ACC112 (cell line): ENCODE data around the gene SPATA32.
A peak's percentile ranks its signal among the peaks of the same experiment; 100 is the strongest.

Source experiments
- H2AFZ ChIP-seq: fragments of 200-600 bp; sonication (generic); one replicate; pipeline ENCODE4 v1.6.0; 2017; ENCODE audit warnings: antibody characterized with exemption, low read length; ENCODE audit not compliant: unreplicated experiment
- H3K27ac ChIP-seq: fragments of 200-600 bp; sonication (generic); 2 replicates; pipeline ENCODE4 v1.5.1; 2014; ENCODE audit warnings: low read depth, mild to moderate bottlenecking, antibody characterized with exemption, low read length, moderate library complexity
- H3K27me3 ChIP-seq: fragments of 200-600 bp; sonication (generic); 2 replicates; pipeline ENCODE4 v1.6.1; 2014; ENCODE audit warnings: mild to moderate bottlenecking, antibody characterized with exemption, low read length, moderate library complexity, mixed read lengths; ENCODE audit not compliant: insufficient read depth
- H3K36me3 ChIP-seq: fragments of 200-600 bp; sonication (generic); 2 replicates; pipeline ENCODE4 v1.6.1; 2016; ENCODE audit warnings: mild to moderate bottlenecking, antibody characterized with exemption, low read length, moderate library complexity, mixed read lengths; ENCODE audit not compliant: insufficient read depth
- H3K4me1 ChIP-seq: fragments of 200-600 bp; sonication (generic); one replicate; pipeline ENCODE4 v1.6.1; 2016; ENCODE audit warnings: low read length, mixed read lengths; ENCODE audit not compliant: insufficient read depth, unreplicated experiment, control insufficient read depth
- H3K4me3 ChIP-seq: fragments of 200-600 bp; sonication (generic); 2 replicates; pipeline ENCODE4 v1.5.1; 2014; ENCODE audit warnings: mild to moderate bottlenecking, low read depth, low read length
- H3K79me2 ChIP-seq: fragments of 200-600 bp; sonication (generic); one replicate; pipeline ENCODE4 v1.6.0; 2016; ENCODE audit warnings: low read length; ENCODE audit not compliant: control insufficient read depth, unreplicated experiment, insufficient read depth

SPATA32 gene

GRCh38 chr17:45227926-45228762, 33.8 kb downstream of the SPATA32 start:
- no peaks in the 10 kb centered on the region for H3K27me3 ChIP-seq
- H3K36me3 ChIP-seq = no peaks in the 10 kb centered on the region
- H3K79me2 ChIP-seq = no peaks in the 10 kb centered on the region
- no peak overlapping the region for H3K4me3 ChIP-seq
- H3K27ac ChIP-seq = peak overlapping the region; percentile 77
- H3K4me1 ChIP-seq = peaks cover 71% of the 10 kb centered on the region
- H2AFZ ChIP-seq = no peak overlapping the region

GRCh38 chr17:45227101-45227925, 34.6 kb downstream of the SPATA32 start:
- Histone ChIP-seq H3K4me3 (peak overlapping the region; percentile 14; the same call in 1 of the 2 replicates), H3K27me3 (peaks cover 3% of the 10 kb centered on the region; the same call in 1 of the 2 replicates), H3K4me1 (peaks cover 71% of the 10 kb centered on the region), H3K27ac (peak overlapping the region; percentile 31; the same call in 1 of the 2 replicates), H2AFZ (peak overlapping the region; percentile 3), H3K79me2 (no peaks in the 10 kb centered on the region), H3K36me3 (no peaks in the 10 kb centered on the region)

- H3K4me3 ChIP-seq = 0 out of 2 replicates have a peak overlapping the region, but pooled peaks have one; percentile 14
- H2AFZ ChIP-seq = no peak overlapping the region
- H3K36me3 ChIP-seq = no peaks in the 10 kb centered on the region
- H3K4me1 ChIP-seq = peaks cover 70% of the 10 kb centered on the region
- H3K27me3 ChIP-seq = peaks cover 6% of the 10 kb centered on the region; the same call in 1 of the 2 replicates
- H3K79me2 ChIP-seq = no peaks in the 10 kb centered on the region
- H3K27ac ChIP-seq = peak overlapping the region; percentile 31; the same call in 1 of the 2 replicates
These were observed 35.3 kb downstream of the SPATA32 start for GRCh38 chr17:45226576-45226975.

GRCh38 chr17:45225964-45226530, 35.8 kb downstream of the SPATA32 start:
- Histone ChIP-seq H3K27me3 (peaks cover 6% of the 10 kb centered on the region; the same call in 1 of the 2 replicates), H3K27ac (peak overlapping the region; percentile 31; the same call in 1 of the 2 replicates), H3K4me1 (peaks cover 65% of the 10 kb centered on the region), H3K36me3 (no peaks in the 10 kb centered on the region), H2AFZ (no peak overlapping the region), H3K4me3 (no peak overlapping the region), H3K79me2 (no peaks in the 10 kb centered on the region)

- peaks cover 6% of the 10 kb centered on the region; the same call in 1 of the 2 replicates for H3K27me3 ChIP-seq
- no peak overlapping the region for H2AFZ ChIP-seq
- no peaks in the 10 kb centered on the region for H3K79me2 ChIP-seq
- no peaks in the 10 kb centered on the region for H3K36me3 ChIP-seq
- H3K4me1 ChIP-seq = peaks cover 56% of the 10 kb centered on the region
- no peak overlapping the region for H3K27ac ChIP-seq
- H3K4me3 ChIP-seq = no peak overlapping the region
These were observed 36.7 kb downstream of the SPATA32 start for GRCh38 chr17:45225051-45225700.

- Histone ChIP-seq H3K4me1 (peaks cover 51% of the 10 kb centered on the region), H3K79me2 (no peaks in the 10 kb centered on the region), H2AFZ (no peak overlapping the region), H3K27me3 (peaks cover 6% of the 10 kb centered on the region; the same call in 1 of the 2 replicates), H3K4me3 (no peak overlapping the region), H3K27ac (no peak overlapping the region), H3K36me3 (no peaks in the 10 kb centered on the region)
These were observed 37.2 kb downstream of the SPATA32 start for GRCh38 chr17:45224671-45225050.

GRCh38 chr17:45223539-45224528, 38.1 kb downstream of the SPATA32 start:
- H3K27ac ChIP-seq = no peak overlapping the region
- peaks cover 44% of the 10 kb centered on the region for H3K4me1 ChIP-seq
- no peak overlapping the region for H2AFZ ChIP-seq
- H3K27me3 ChIP-seq = peaks cover 6% of the 10 kb centered on the region; the same call in 1 of the 2 replicates
- H3K4me3 ChIP-seq = no peak overlapping the region
- no peaks in the 10 kb centered on the region for H3K79me2 ChIP-seq
- no peaks in the 10 kb centered on the region for H3K36me3 ChIP-seq

- H3K36me3 ChIP-seq = no peaks in the 10 kb centered on the region
- peaks cover 6% of the 10 kb centered on the region; the same call in 1 of the 2 replicates for H3K27me3 ChIP-seq
- H3K79me2 ChIP-seq = no peaks in the 10 kb centered on the region
- no peak overlapping the region for H3K27ac ChIP-seq
- no peak overlapping the region for H3K4me3 ChIP-seq
- no peak overlapping the region for H2AFZ ChIP-seq
- H3K4me1 ChIP-seq = peaks cover 37% of the 10 kb centered on the region
These were observed 38.8 kb downstream of the SPATA32 start for GRCh38 chr17:45222996-45223538.

GRCh38 chr17:45222289-45222995, 39.5 kb downstream of the SPATA32 start:
- H3K4me3 ChIP-seq = peak overlapping the region; percentile 78
- peak overlapping the region; percentile 69 for H2AFZ ChIP-seq
- peaks cover 6% of the 10 kb centered on the region; the same call in 1 of the 2 replicates for H3K27me3 ChIP-seq
- no peak overlapping the region for H3K27ac ChIP-seq
- H3K4me1 ChIP-seq = peaks cover 30% of the 10 kb centered on the region
- H3K36me3 ChIP-seq = no peaks in the 10 kb centered on the region
- no peaks in the 10 kb centered on the region for H3K79me2 ChIP-seq
